ENCODE measurements around the gene EVI2B.

DNA sequence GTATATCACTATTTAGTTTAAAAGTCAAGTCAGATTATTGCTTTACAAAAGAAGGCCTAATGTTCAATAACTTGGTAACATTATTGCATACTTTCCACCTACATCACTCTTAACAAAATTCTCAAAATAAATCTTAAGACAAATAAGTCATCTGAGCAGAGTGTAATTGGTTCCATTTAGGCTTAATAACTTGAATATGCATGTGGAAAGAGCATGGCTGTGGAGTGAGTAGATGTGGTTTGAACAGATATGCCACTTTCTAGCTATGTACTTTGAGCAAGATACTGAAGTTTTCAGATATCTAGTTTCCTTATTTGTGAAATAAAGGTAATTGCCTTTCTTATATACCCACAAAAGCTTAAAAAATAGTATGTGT is 14.3 kb upstream of the EVI2B start:
- TF ChIP-seq, protein P1, sequence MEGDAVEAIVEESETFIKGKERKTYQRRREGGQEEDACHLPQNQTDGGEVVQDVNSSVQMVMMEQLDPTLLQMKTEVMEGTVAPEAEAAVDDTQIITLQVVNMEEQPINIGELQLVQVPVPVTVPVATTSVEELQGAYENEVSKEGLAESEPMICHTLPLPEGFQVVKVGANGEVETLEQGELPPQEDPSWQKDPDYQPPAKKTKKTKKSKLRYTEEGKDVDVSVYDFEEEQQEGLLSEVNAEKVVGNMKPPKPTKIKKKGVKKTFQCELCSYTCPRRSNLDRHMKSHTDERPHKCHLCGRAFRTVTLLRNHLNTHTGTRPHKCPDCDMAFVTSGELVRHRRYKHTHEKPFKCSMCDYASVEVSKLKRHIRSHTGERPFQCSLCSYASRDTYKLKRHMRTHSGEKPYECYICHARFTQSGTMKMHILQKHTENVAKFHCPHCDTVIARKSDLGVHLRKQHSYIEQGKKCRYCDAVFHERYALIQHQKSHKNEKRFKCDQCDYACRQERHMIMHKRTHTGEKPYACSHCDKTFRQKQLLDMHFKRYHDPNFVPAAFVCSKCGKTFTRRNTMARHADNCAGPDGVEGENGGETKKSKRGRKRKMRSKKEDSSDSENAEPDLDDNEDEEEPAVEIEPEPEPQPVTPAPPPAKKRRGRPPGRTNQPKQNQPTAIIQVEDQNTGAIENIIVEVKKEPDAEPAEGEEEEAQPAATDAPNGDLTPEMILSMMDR (IDR thresholded peaks at IDR 0.05 in 4 of 5, conservative IDR thresholded peaks at IDR 0.05 in 1 of 5), result no peak
- no peak for TF ChIP-seq POLR2A (IDR thresholded peaks at IDR 0.05)
